Endothelial cell of umbilical vein (primary cell): ENCODE data around the gene DOCK1.

Experiments used
- CTCF ChIP-seq, 2 donors: IDR thresholded peaks; 1 replicate in 1 of 2; 2 replicates in 1 of 2; pipeline ENCODE4 v1.5.1; 2011; ENCODE audit warnings: low read length in 2 of 2, mild to moderate bottlenecking in 2 of 2, moderate library complexity in 2 of 2, control low read depth in 1 of 2, inconsistent platforms in 1 of 2, low read depth in 1 of 2; ENCODE audit not compliant: insufficient read depth in 1 of 2; ENCODE audit errors: extremely low read depth in 1 of 2
- EZH2 ChIP-seq: IDR thresholded peaks from 2 replicates; pipeline ENCODE4 v1.6.1; 2012; ENCODE audit warnings: borderline replicate concordance, low read depth, mild to moderate bottlenecking, moderate library complexity, low read length, inconsistent platforms; ENCODE audit not compliant: severe bottlenecking
- FOS ChIP-seq: IDR thresholded peaks from 2 replicates; pipeline ENCODE4 v1.6.1; 2011; ENCODE audit warnings: mild to moderate bottlenecking, low read length, moderate library complexity, borderline replicate concordance; ENCODE audit not compliant: insufficient read depth
- GATA2 ChIP-seq: IDR thresholded peaks from 2 replicates; pipeline ENCODE4 v1.7.0; 2011; ENCODE audit warnings: low read depth, mild to moderate bottlenecking, moderate library complexity, mixed read lengths, low read length; ENCODE audit not compliant: insufficient read length, insufficient read depth
- JUN ChIP-seq: IDR thresholded peaks from 2 replicates; pipeline ENCODE4 v1.6.1; 2011; ENCODE audit warnings: borderline replicate concordance, low read depth; ENCODE audit not compliant: insufficient read length, insufficient read depth
- MAX ChIP-seq: IDR thresholded peaks from 2 replicates; pipeline ENCODE4 v1.6.1; 2011; ENCODE audit not compliant: insufficient read depth, insufficient read length
- MYC ChIP-seq: IDR thresholded peaks from one replicate; pipeline ENCODE4 v1.6.1; 2011; ENCODE audit warnings: mild to moderate bottlenecking, low read depth, low read length
- POLR2A ChIP-seq: IDR thresholded peaks from 2 replicates; pipeline ENCODE4 v1.6.1; 2012; ENCODE audit warnings: low read depth, mild to moderate bottlenecking, control low read depth, low read length
- POLR2AphosphoS5 ChIP-seq: IDR thresholded peaks from 2 replicates; pipeline ENCODE4 v1.6.1; 2012; ENCODE audit warnings: low read depth, mild to moderate bottlenecking, control low read depth, low read length, moderate library complexity; ENCODE audit not compliant: insufficient read depth

- TF ChIP-seq CTCF (IDR thresholded peaks at IDR 0.05; ENCODE audit: extremely low read depth in 1 of 2, insufficient read depth in 1 of 2, low read depth in 1 of 2, low read length in 2 of 2) (no peak), POLR2A (no peak), GATA2 (no peak), POLR2AphosphoS5 (no peak), FOS (no peak), JUN (no peak), MAX (no peak), MYC (no peak), EZH2 (no peak)
These were observed 417.1 kb downstream of the DOCK1 start for GRCh38 chr10:127322286-127322685.
